IMR-90 (cell line): ENCODE measurements around the gene LYZ.
"Not testable (repeated sequence)": the region's sequence is repeated elsewhere in the genome, so short reads cannot be mapped to it uniquely, and the experiment has no call there.

Experiments used
- CEBPB ChIP-seq: IDR thresholded peaks from 2 replicates; pipeline ENCODE4 v1.6.1; 2012; ENCODE audit warnings: low read depth, low read length, improper control_type of control experiment
- CTCF ChIP-seq: conservative IDR thresholded peaks from 2 replicates; pipeline ENCODE4 v1.5.1; 2012; ENCODE audit warnings: mild to moderate bottlenecking, low read depth, low read length, improper control_type of control experiment
- ELK1 ChIP-seq: fragments of 150-350 bp; IDR thresholded peaks from 2 replicates; pipeline ENCODE4 v1.6.1; 2016; ENCODE audit warnings: low read depth, mild to moderate bottlenecking, low read length, moderate library complexity, borderline replicate concordance
- FOS ChIP-seq: fragments of 150-350 bp; IDR thresholded peaks from 2 replicates; pipeline ENCODE4 v1.6.1; 2016; ENCODE audit warnings: low read depth, low read length
- MAFK ChIP-seq: IDR thresholded peaks from 2 replicates; pipeline ENCODE4 v1.6.1; 2012; ENCODE audit warnings: low read depth, low read length, improper control_type of control experiment
- POLR2A ChIP-seq: IDR thresholded peaks from 2 replicates; pipeline ENCODE4 v1.6.1; 2012; ENCODE audit warnings: mild to moderate bottlenecking, low read depth, low read length
- RAD21 ChIP-seq: IDR thresholded peaks from 2 replicates; pipeline ENCODE4 v1.6.1; 2012; ENCODE audit warnings: low read length, improper control_type of control experiment
- RCOR1 ChIP-seq: IDR thresholded peaks from 2 replicates; pipeline ENCODE4 v1.6.1; 2012; ENCODE audit warnings: mild to moderate bottlenecking, low read length, improper control_type of control experiment; ENCODE audit not compliant: insufficient replicate concordance
- RFX5 ChIP-seq: IDR thresholded peaks from 2 replicates; pipeline ENCODE4 v1.8.0; 2012; ENCODE audit warnings: low read depth, mild to moderate bottlenecking, low read length, moderate library complexity
- SMC3 ChIP-seq: fragments of 150-350 bp; IDR thresholded peaks from 2 replicates; pipeline ENCODE4 v1.6.1; 2016; ENCODE audit warnings: low read depth, mild to moderate bottlenecking, antibody characterized with exemption, low read length, moderate library complexity
- USF2 ChIP-seq: fragments of 150-350 bp; IDR thresholded peaks from 2 replicates; pipeline ENCODE4 v1.6.1; 2017; ENCODE audit warnings: mild to moderate bottlenecking, antibody characterized with exemption, low read length, low read depth

DNA sequence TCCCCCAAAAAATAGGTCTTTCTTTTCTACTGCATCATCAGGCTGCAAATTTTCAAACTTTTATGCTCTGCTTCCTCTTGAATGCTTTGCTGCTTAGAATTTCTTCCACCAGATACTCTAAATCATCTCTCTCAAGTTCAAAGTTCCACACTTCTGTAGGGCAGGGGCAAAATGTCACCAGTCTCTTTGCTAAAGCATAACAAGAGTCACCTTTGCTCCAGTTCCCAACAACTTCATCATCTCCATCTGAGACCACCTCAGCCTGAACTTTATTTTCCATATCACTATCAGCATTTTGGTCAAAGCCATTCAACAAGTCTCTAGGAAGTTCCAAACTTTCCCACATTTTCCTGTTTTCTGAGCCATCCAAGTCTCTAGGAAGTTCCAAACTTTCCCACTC, 31.4 kb upstream of the LYZ start:
- not testable (repeated sequence) for TF ChIP-seq ELK1, CTCF, RFX5, MAFK, POLR2A, SMC3, USF2, FOS, RCOR1, RAD21, CEBPB
